AG08396 (cell line): ENCODE results near the gene MUCL3.
A peak's percentile ranks its signal among the peaks of the same experiment; 100 is the strongest.
"Not testable (repeated sequence)": the region's sequence is repeated elsewhere in the genome, so short reads cannot be mapped to it uniquely, and the experiment has no call there.

Experiments
- DNase-seq: peaks from one replicate; pipeline ENCODE4 v3.0.0; 2012; ENCODE audit warnings: low spot score, mixed read lengths

MUCL3 gene

DNA sequence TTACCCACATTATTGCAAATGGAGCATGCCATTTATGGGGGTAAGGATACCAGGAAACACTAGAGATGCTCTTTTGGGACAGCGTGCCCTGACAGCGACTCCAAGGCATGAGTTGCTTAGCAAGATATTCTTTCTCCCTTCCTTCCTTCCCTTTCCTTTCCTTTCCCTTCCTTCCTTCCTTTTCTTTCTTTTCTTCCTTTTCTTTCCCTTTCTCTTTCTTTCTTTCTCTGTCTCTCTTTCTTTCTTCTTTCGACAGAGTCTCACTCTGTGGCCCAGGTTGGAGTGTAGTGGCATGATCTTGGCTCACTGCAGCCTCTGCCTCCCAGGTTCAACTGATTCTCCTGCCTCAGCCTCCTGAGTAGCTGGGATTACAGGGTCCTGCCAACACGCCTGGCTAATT, 3.3 kb downstream of the MUCL3 start:
- DNase-seq = no peak

DNA sequence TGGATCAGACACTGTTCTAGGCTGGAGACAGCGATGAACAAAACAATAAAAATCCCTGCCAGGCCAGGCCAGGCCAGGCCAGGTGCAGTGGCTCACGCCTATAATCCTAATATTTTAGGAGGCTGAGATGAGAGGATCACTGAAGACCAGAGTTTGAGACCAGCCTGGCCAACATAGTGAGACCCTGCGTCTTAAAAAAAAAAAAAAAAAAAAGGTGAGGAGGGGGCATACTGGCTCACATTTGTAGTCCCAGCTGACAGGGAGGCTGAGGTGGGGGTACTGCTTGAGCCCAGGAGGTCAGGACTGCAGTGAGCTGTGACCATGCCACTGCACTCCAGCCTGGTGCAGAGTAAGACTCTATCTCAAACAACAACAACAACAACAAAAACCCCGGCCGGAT, 4.5 kb downstream of the MUCL3 start:
- no peak for DNase-seq

DNA sequence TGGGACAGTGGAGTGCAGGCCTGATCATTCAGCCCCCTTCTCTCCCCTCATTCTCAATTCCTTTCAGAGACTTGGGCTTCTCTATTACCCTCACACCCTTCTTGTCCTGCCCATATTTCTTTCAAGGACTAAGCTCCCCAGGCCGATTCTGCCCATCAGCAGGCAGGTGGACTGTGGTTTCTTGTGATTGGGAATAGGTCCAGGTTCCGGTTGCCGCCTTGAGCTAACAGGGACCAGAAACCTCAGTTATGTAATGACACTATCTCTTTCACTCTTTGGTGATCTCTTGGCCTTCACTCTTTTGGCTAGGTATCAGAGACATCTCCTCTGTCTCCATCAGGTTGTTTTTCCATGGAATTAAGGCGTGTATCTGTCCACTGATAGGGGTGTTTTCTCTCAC, 6.5 kb downstream of the MUCL3 start:
- no peak for DNase-seq

DNA sequence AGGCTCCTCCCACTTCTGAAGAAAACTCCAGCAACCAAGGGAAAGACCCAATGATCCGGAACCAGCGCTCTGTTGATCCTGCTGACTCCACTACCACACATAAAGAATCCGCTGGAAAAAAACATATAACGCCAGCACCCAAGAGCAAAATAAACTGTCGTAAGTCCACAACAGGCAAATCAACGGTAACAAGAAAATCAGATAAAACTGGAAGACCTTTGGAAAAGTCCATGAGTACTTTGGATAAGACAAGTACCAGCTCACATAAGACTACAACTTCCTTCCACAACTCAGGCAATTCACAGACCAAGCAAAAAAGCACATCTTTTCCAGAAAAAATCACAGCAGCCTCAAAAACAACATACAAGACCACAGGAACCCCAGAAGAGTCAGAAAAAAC, 8.0 kb downstream of the MUCL3 start:
- DNase-seq = no peak

DNA sequence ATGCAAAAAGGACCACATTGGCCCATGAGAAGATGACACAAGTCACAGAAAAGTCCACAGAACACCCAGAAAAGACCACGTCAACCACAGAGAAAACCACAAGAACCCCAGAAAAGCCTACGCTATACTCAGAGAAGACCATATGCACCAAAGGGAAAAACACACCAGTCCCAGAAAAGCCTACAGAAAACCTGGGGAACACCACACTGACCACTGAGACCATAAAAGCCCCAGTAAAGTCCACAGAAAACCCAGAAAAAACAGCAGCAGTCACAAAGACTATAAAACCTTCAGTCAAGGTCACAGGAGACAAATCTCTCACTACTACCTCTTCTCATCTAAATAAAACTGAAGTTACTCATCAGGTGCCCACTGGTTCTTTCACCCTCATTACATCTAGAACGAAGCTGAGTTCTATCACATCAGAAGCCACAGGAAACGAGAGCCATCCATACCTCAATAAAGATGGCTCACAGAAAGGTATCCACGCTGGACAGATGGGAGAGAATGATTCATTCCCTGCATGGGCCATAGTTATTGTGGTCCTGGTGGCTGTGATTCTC, 11.2 kb downstream of the MUCL3 start:
- DNase-seq = no peak

DNA sequence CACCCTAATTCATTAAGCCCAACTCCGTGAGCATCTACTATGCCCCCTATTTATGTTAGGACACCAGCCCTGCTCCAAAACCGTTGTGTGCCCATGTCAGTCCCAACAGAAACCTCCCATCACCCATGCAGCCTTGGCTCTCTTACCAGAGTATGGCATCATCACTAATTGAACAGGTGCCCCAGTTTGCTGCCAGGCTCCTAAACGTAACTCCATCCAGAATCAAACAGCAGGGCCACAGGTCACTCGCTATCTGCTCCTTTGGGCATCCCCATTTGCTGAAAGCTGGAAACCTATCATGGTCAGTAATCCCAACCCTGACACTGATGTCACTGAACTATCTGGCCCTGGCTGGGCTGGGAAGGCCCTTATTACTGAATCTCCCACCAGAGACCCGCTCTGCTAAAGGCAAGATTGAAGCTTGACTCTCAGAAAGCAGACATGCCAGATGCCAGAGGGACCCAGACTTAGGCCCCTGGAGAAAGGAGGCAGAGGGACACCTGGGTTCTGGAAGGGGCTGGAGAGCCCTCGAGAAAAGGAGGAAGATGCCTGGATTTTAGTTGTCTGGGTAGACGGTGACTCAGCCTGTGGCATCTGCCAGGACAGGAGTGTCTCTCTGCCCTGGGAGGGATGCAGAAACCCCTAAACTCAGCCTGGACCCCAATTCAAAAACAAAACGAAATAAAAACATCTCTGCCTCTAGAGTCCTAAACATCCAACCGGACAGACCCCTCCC, 14.0 kb downstream of the MUCL3 start:
- no peak for DNase-seq

DNA sequence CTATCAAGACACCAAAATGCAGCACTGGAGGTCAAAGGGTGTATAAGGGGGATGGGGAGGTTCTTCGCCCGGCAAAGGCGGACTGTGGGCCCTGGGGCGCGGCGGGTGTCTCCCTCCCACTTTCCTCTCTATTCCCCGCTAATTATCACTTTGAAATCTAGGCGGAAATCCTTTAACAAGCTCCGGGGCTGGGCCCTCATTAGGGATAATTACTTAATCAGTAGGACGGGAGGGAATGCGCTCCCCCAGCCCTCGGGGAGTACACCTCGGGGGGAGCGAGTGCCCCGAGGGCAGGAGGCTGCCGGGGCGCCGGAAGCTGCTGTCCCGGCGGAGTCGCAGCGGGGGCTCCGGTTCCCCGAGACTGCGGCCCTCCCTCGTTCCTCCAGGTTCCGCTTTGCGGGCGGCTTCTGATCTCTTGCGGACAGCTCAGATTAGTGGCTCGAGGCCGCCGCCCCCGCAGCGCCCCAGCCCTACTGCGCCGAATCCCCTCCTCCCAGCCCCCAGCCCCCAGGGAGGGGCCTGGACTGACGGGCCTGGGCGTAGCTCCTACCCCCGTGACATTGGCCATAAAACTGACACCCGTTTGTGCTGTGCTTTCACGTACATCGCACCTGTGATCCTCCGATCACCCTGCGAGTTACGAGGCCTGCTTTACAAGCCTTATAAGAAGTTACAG, 14.7 kb downstream of the MUCL3 start:
- peak; percentile 66 for DNase-seq

DNA sequence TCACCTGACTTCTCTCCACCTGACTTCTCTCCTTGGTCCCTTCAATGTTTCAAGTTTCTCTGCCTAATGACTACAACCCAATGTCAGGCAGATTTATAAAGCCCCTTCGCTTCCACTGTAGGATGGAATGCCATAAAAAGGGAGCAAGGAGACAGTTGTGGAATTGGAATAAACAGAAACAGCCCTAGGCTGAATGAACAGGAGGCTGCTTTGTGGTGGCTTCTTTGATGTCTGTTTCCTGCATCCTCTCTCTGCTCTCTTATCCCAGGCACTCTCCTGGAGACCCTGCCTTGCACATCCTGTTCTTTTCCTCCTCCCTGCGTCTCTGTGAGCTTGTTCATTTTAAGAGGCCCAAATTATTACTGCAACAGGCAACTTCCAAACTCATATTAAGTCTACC, 16.9 kb downstream of the MUCL3 start:
- DNase-seq = no peak

DNA sequence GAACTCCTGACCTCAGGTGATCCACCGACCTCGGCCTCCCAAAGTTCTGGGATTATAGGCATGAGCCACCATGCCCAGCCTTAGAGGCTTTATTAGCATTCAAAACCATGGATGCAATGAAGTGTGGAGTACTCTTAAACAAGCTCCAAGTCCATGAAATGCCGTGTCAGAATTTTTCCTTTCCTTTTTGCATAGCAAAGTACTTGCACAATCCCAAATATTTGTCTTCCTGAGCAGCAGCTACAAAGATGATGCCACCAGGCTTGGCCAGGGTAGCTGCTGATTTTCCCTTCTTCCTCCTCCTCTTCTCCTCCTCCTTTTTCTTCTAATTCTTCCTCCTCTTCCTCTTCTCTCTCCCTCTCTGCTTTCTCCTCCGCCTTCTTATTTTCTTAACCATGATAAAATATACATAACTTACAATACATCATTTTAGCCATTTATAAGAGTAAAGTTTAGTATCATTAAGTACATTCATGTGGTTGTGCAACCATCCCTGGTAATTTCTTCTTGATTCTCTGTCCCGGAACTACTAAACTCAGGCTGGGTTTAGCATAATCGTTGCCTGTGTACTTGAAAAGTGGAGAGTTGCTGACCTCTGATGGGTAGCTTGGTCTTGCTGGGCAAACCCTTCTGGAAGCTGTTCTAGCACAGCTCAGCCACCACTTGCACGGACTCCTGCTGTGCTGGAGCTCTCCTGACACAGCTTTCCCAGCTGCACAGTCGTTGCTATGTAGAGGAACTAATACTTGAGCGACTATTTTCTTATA, 20.3 kb downstream of the MUCL3 start:
- DNase-seq = peak; percentile 36

DNA sequence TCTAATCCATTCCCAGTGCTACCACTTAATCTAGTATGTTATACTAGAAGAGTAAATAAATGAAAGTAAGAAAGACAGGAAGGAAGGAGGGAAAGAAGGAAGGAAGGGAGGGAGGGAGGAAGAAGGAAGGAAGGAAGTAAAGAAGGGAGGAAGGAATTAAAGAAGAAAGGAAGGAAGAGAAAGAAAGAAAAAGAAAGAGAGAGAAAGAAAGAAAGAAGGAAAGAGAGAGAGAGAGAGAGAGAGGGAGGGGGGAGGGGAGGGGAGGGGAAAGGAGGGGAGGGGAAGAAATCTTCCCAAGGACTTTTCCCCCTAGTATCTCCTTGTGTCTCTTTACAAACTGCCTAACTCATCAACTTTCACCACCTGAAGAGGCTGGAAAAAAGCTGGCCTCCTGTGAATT, 21.9 kb downstream of the MUCL3 start:
- DNase-seq = no peak

DNA sequence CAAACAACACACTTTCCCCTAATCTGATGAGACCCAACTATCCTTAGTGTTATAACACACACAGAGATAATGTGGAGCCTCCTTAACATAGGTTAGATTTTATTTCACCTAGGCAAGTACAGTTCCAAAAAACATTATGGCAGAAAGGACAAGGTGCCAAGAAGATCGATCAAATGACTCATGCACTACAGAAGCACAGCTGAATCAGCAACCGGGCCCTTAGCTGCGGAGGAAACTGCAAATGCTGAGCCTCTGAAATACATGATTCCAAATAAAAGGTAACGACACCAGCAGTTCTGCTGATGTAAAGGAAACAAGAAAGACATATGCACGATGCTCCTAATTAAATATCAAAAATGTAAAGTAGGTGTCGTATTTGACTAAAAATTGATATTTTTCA, 22.9 kb downstream of the MUCL3 start:
- DNase-seq = no peak

DNA sequence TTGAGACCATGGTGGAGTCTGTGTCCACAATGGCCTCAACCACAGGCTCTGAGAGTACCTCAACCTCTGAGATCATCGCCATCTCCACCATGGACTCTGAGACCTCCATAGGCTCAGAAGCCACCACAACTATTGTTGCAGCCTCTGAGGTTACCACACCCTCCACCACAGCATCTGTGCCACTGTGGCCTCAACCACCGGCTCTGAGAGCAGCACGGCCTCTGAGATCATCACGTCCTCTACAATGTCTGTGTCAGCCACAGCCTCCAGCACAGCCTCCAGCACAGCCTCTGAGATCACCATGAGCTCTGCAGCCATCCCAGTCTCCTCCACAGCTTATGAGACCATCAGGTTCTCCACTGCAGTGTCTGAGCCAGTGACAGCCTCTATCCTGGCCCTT, 23.3 kb downstream of the MUCL3 start:
- no peak for DNase-seq

DNA sequence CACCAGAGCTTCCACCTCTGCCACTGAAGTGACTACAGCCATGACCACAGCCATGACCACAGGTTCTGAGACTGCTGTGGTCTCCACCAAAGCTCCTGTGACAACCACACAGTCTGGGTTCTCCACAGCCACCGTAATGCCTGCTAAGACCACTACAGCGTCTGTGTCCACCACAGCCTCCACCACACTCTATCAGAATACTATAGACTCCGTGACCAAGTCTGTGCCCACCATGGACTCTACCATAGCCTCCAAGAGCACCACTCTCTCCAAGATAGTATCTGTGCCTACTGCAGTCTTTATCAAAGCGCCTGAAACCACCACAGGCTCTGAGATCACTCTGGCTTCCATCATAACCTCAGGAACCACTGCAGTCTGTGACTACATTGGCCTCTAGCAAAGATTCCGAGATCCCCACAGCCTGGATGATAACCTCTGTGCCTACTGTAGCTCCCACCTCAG, 24.4 kb downstream of the MUCL3 start:
- DNase-seq = no peak

DNA sequence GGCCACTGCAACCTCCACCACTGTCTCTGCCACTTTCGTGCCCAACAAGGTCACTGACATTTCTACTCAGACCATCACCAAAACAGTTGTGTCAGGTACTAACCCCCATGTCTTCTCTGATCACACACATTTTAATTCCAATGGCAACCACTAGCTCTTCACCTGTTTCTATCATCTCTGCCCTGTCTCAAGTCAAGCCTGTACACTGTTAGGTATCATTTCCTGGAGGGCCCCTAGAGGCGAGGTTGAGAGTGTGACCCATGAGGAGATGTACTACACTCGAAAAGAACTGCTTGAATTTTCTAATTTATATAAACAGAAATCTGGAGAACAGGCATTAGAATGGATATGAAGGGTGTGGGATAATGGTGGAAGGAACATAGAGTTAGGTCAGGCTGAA, 25.4 kb downstream of the MUCL3 start:
- DNase-seq = no peak

DNA sequence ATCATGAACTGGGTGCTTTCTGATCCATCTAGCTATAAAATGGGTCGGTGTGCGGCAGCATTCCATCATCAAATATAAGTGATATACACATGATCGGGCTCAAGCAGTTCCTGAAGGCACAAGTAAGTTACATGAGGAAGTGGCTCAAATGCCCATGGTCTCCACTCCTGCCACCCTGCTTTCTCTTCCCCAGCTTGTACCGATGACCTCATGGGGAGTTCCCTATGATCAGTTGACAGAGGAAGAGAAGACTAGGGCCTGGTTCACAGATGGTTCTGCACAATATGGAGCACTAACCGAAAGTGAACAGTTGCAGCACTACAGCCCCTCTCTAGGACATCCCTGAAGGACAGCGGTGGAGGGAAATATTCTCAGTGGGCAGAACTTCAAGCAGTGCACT, 28.4 kb downstream of the MUCL3 start:
- not testable (repeated sequence) for DNase-seq

DNA sequence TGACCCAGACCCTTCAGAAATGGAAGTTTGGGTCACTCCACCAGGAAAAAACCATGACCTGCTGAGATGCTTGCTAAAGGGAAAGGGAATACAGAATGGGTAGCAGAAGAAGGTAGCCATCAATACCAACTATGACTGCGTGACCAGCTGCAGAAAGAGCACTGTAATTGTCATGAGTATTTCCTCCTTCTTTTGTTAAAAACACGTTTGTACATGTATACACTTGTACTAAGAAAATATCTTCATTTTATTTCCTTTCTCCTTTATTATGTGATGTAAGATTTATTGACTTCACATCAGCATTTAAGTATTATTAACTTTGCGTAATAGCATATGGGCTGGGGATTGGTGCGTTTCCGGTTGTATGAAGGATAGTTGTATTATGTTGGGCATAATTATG, 30.2 kb downstream of the MUCL3 start:
- DNase-seq = no peak

DNA sequence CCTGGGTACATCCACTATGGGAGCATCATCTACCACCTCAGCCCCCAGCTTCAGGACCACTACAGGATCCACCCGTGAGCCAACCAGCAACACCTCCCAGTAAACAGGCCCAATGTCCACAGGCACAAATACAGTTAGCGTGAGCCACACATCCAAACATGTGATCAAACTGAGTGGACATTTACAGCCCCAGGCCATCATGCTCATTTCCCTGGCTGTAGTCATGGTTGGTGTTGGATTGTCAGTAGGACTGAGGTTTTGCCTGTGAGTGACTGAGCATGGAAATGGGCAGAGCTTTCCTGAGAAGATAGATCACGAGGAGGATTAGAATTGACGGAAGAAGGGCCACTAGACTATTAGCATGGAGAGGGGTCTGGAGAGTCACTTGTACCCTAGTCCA, 32.0 kb downstream of the MUCL3 start:
- DNase-seq = no peak

DNA sequence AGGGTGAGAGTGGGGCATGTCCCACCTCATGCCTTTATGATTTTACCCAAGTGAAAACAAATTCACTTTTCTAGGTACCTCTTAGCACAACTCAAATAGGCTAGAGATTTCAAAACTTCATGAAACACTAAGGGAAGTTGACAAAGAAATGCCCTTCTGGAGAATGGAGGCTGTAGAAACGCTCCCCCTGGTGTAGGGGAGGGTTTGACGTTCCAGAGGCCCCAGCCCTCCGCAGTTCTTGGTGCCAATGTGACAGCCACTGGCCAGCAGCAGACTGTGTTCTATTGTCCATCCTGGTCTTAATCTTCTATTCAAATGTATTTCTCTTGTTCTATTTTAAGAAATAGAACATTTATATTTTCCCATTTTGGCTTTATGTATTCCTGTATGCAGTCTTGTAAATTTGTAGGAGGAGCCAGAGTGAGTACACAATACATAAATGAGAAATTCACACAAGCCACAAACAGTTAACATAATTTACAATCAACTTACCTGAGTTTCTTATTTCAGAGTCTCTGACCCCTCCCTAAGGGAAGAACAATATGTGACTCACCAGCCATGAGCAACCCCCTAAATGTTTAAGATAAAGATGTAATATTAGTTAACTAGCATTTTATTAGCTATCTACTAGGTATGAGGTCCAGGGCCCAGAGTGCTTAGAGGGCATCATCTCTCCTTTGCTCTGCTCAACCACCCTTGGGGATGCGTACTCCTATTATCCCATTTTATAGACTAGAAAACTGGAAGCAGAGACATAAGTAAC, 33.9 kb downstream of the MUCL3 start:
- DNase-seq = no peak

DNA sequence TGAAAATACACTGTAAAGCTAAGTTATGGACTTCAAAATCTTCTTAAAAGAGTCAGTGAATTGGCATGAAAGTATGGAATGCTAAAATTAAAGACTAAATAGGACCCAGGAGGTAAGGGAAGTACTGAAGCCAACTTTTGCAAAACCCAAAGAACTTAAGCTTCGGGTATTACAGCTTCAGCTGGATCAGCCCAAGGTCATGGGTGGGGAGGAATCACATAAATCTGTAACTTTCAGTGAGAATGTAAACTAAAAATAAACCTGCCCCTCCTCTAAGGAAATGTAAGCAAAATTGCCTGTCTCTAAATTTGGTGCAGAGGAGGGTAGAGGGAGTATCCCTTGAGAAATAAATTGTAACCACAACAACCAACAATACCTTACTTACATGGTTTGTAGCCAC, 38.4 kb downstream of the MUCL3 start:
- no peak for DNase-seq

DNA sequence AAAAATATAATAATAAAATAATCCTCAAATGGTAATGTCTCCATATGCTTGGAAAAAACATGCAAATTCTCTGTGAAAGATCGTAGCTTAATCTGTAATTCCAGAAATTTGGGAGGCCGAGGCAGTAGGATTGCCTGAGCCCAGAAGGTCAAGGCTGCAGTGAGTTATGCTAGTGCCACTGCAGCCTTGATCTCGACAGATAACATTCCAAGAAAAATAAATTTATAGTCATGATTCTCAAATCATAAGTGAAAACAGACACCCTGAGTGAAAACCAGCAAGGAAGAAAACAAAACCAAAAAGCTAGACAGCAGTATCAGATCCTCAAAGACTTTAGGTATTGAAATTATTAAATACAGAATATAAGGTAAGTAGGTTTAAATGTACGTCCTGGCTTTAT, 38.9 kb downstream of the MUCL3 start:
- DNase-seq = no peak

DNA sequence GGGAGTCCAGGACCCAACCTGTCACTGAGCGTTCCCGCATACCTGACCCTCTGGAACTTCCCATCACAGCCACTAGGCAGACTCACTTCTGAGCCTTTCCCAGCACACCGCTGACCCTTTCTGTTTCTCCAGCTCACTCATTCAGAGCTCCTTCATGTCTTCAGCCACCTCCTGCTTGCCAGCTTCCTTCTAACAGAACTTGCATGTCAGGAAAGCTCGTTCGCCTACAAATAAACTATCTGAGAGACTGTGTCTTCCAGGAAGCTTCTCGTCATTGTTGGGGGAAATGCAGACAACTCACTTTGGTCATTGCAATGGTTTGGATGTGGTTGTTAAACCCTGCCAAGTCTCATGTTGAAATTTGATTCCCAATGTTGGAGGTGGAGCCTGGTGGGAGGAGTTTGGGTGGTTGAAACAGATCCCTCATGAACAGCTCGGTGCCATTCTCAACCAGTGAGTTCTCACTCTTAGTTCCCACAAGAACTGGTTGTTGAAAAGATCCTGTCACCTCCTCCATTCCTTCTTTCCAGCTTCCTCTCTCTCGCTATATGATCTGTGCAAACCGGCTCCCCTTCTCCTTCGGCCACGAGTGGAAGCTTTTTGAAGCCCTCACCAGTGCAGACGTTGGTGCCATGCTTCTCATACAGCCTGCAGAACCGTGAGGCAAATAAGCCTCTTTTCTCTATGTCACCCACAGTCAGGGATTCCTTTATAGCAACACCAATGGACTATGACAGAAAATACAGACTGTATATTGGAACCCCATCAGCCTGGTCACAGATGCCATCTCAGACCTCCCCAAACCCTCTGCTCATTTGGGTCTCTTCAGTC, 41.4 kb downstream of the MUCL3 start:
- peak; percentile 60 for DNase-seq
